ENCODE results near the gene MCF2L2. TPM values are rescaled to one million over a fixed set of nuclear protein-coding genes. Genes with fewer than 3 reads are reported as not detected.

Gene MCF2L2
- total RNA-seq, 1 experiment from 2014 or later, result 3.9 TPM

GRCh38 chr3:183301937-183302580 is 126.4 kb downstream of the MCF2L2 start:
- intact Hi-C loops (cut with micrococcal nuclease; ENCODE audit: unreplicated experiment), result no loop called here
- Mint-ChIP-seq H3K27me3 (ENCODE audit: insufficient read depth, unreplicated experiment) (no peaks in the 10 kb centered on the region), H3K27ac (ENCODE audit: unreplicated experiment) (no peak overlapping the region), H3K4me1 (ENCODE audit: low read depth, unreplicated experiment) (peaks cover 30% of the 10 kb centered on the region), H3K9me3 (ENCODE audit: unreplicated experiment) (no peaks in the 10 kb centered on the region), H3K36me3 (ENCODE audit: insufficient read depth, unreplicated experiment) (peaks cover 5% of the 10 kb centered on the region), H3K4me3 (ENCODE audit: unreplicated experiment) (no peak overlapping the region)
- H3K4me3 ChIP-seq (ENCODE audit: low read depth, low read length), result no peak overlapping the region
- ChIA-PET POLR2A (no interaction called here), CTCF (no interaction called here)
- no peaks in the 10 kb centered on the region for H3K27me3 ChIP-seq (replicated peaks; ENCODE audit: control insufficient read depth, insufficient read depth, low read length)
- H3K9me3 ChIP-seq, result no peaks in the 10 kb centered on the region
- no peak for TF ChIP-seq CTCF (IDR thresholded peaks at IDR 0.05; ENCODE audit: insufficient read depth in 1 of 2, low read depth in 1 of 2, low read length in 1 of 2, severe bottlenecking in 1 of 2, unreplicated experiment in 1 of 2)
- peaks cover 7% of the 10 kb centered on the region for H3K4me1 ChIP-seq
- no peak for DNase-seq
- no peaks in the 10 kb centered on the region for H3K36me3 ChIP-seq (ENCODE audit: control insufficient read depth, insufficient read depth, low read length)
- no TSS peak for BruUV-seq (replicated peaks)

GRCh38 chr3:183300996-183301562 is 127.3 kb downstream of the MCF2L2 start:
- intact Hi-C loops (cut with micrococcal nuclease; ENCODE audit: unreplicated experiment), result no loop called here
- H3K4me1 Mint-ChIP-seq (ENCODE audit: low read depth, unreplicated experiment), result peaks cover 24% of the 10 kb centered on the region
- no peak overlapping the region for H3K27ac Mint-ChIP-seq (ENCODE audit: unreplicated experiment)
- DNase-seq, result no peak
- no peaks in the 10 kb centered on the region for H3K27me3 Mint-ChIP-seq (ENCODE audit: insufficient read depth, unreplicated experiment)
- no peaks in the 10 kb centered on the region for H3K9me3 ChIP-seq
- no TSS peak for BruUV-seq (replicated peaks)
- H3K4me3 Mint-ChIP-seq (ENCODE audit: unreplicated experiment), result no peak overlapping the region
- no peaks in the 10 kb centered on the region for H3K27me3 ChIP-seq (replicated peaks; ENCODE audit: control insufficient read depth, insufficient read depth, low read length)
- H3K36me3 Mint-ChIP-seq (ENCODE audit: insufficient read depth, unreplicated experiment), result peaks cover 5% of the 10 kb centered on the region
- no peak overlapping the region for H3K4me3 ChIP-seq (ENCODE audit: low read depth, low read length)
- H3K9me3 Mint-ChIP-seq (ENCODE audit: unreplicated experiment), result no peaks in the 10 kb centered on the region
- ChIA-PET CTCF (no interaction called here), POLR2A (interaction anchor here (0.6 kb wide), 1 partner anchor 534 kb away, joined by 4 read pairs; no protein-coding TSS in a partner anchor)
- no peak for TF ChIP-seq CTCF (IDR thresholded peaks at IDR 0.05; ENCODE audit: insufficient read depth in 1 of 2, low read depth in 1 of 2, low read length in 1 of 2, severe bottlenecking in 1 of 2, unreplicated experiment in 1 of 2)
- H3K36me3 ChIP-seq (ENCODE audit: control insufficient read depth, insufficient read depth, low read length), result no peaks in the 10 kb centered on the region
- H3K4me1 ChIP-seq, result no peaks in the 10 kb centered on the region

GRCh38 chr3:183299976-183300375 is 128.4 kb downstream of the MCF2L2 start:
- intact Hi-C loops (cut with micrococcal nuclease; ENCODE audit: unreplicated experiment), result no loop called here
- Mint-ChIP-seq H3K27ac (ENCODE audit: unreplicated experiment) (no peak overlapping the region), H3K36me3 (ENCODE audit: insufficient read depth, unreplicated experiment) (peaks cover 5% of the 10 kb centered on the region), H3K9me3 (ENCODE audit: unreplicated experiment) (no peaks in the 10 kb centered on the region), H3K4me3 (ENCODE audit: unreplicated experiment) (no peak overlapping the region), H3K4me1 (ENCODE audit: low read depth, unreplicated experiment) (peaks cover 24% of the 10 kb centered on the region), H3K27me3 (ENCODE audit: insufficient read depth, unreplicated experiment) (no peaks in the 10 kb centered on the region)
- Histone ChIP-seq H3K4me3 (ENCODE audit: low read depth, low read length) (no peak overlapping the region), H3K9me3 (no peaks in the 10 kb centered on the region), H3K4me1 (no peaks in the 10 kb centered on the region), H3K36me3 (ENCODE audit: control insufficient read depth, insufficient read depth, low read length) (no peaks in the 10 kb centered on the region), H3K27me3 (replicated peaks; ENCODE audit: control insufficient read depth, insufficient read depth, low read length) (no peaks in the 10 kb centered on the region)
- no TSS peak for BruUV-seq (replicated peaks)
- CTCF ChIA-PET, result no interaction called here
- DNase-seq, result no peak
- POLR2A ChIA-PET, result no interaction called here
- no peak for TF ChIP-seq CTCF (IDR thresholded peaks at IDR 0.05; ENCODE audit: insufficient read depth in 1 of 2, low read depth in 1 of 2, low read length in 1 of 2, severe bottlenecking in 1 of 2, unreplicated experiment in 1 of 2)

Measured in Caco-2 (cell line).